ENCODE measurements around the gene PLEKHH1. TPM values are rescaled to one million over a fixed set of nuclear protein-coding genes. Genes with fewer than 3 reads are reported as not detected.
A peak's percentile ranks its signal among the peaks of the same experiment; 100 is the strongest.

Gene PLEKHH1
- total RNA-seq, 1 donor from 2014 or later: 40.0 TPM

GRCh38 chr14:67487937-67488893 is 44.9 kb upstream of the PLEKHH1 start, which contains the start of gene TMEM229B:
TSS of gene TMEM229B (minus strand) at chr14:67488721. CDS start at chr14:67473923, 14,798 bp downstream.
- Mint-ChIP-seq H3K36me3 (ENCODE audit: low read depth) (peaks cover 6% of the 10 kb centered on the region), H3K27ac (ENCODE audit: unreplicated experiment) (peak within 1 kb of the TSS; percentile 57), H3K9me3 (peaks cover 6% of the 10 kb centered on the region), H3K27me3 (ENCODE audit: low read depth) (no peaks in the 10 kb centered on the region), H3K4me3 (no peak within 1 kb of the TSS), H3K4me1 (no peaks in the 10 kb centered on the region)
- TF ChIP-seq CTCF (conservative IDR thresholded peaks at IDR 0.05): no peak
- DNase-seq (ENCODE audit: low read depth, low spot score): no peak

DNA sequence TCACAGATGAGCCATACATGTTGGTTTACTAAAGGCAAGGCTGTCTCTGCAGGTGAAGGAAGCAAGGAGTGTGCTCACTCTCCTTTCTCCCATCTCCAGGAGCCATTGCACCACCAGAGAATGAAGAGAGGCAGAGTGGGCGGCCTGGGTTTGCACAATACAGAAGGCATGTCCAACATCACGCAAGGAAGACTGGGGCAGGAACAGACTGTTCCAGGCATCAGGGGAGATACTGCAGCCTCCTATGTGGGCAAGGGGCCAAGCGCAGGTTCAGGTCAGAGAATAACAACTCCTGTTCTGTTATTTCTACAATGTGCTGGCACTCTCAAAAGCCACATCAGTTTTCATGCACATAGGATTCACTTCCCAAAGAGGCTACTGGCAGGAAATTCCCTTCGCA is 42.9 kb upstream of the PLEKHH1 start:
- DNase-seq (ENCODE audit: low read depth, low spot score): no peak
- no peak for TF ChIP-seq CTCF (conservative IDR thresholded peaks at IDR 0.05)
- Mint-ChIP-seq H3K36me3 (ENCODE audit: low read depth) (peaks cover 6% of the 10 kb centered on the region), H3K27me3 (ENCODE audit: low read depth) (no peaks in the 10 kb centered on the region), H3K4me1 (no peaks in the 10 kb centered on the region), H3K27ac (ENCODE audit: unreplicated experiment) (no peak overlapping the region), H3K9me3 (peaks cover 7% of the 10 kb centered on the region), H3K4me3 (no peak overlapping the region)

DNA sequence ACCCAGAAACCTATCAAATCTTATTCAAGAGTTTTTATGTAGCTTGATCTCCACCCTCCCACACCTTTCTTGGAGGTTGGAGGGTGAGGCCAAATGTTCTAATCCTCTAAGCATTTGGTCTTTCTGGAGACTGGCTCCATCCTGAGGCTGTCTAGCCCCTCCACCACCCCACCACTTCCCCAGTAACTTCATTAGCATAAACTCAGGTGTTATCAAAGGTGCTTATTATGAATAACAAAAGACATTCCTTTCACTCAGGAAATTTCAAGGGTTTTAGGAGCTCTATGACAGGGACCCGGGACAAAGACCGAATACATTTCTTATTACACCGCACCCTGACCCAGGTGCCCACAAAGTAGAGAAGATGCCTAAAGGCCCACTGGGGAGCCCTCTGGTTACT is 41.8 kb upstream of the PLEKHH1 start:
- TF ChIP-seq CTCF (conservative IDR thresholded peaks at IDR 0.05): no peak
- Mint-ChIP-seq H3K4me1 (no peaks in the 10 kb centered on the region), H3K4me3 (no peak overlapping the region), H3K27ac (ENCODE audit: unreplicated experiment) (no peak overlapping the region), H3K9me3 (peaks cover 7% of the 10 kb centered on the region), H3K36me3 (ENCODE audit: low read depth) (peaks cover 6% of the 10 kb centered on the region), H3K27me3 (ENCODE audit: low read depth) (no peaks in the 10 kb centered on the region)
- no peak for DNase-seq (ENCODE audit: low read depth, low spot score)

GRCh38 chr14:67491741-67492507 is 41.2 kb upstream of the PLEKHH1 start:
- H3K27ac Mint-ChIP-seq (ENCODE audit: unreplicated experiment): no peak overlapping the region
- H3K27me3 Mint-ChIP-seq (ENCODE audit: low read depth): no peaks in the 10 kb centered on the region
- H3K4me1 Mint-ChIP-seq: no peaks in the 10 kb centered on the region
- H3K36me3 Mint-ChIP-seq (ENCODE audit: low read depth): peaks cover 6% of the 10 kb centered on the region
- H3K4me3 Mint-ChIP-seq: no peak overlapping the region
- H3K9me3 Mint-ChIP-seq: peaks cover 7% of the 10 kb centered on the region
- DNase-seq (ENCODE audit: low read depth, low spot score): no peak
- no peak for TF ChIP-seq CTCF (conservative IDR thresholded peaks at IDR 0.05)

- no peak overlapping the region for H3K27ac Mint-ChIP-seq (ENCODE audit: unreplicated experiment)
- DNase-seq (ENCODE audit: low read depth, low spot score): no peak
- no peaks in the 10 kb centered on the region for H3K4me1 Mint-ChIP-seq
- peaks cover 6% of the 10 kb centered on the region for H3K36me3 Mint-ChIP-seq (ENCODE audit: low read depth)
- H3K4me3 Mint-ChIP-seq: no peak overlapping the region
- no peak for TF ChIP-seq CTCF (conservative IDR thresholded peaks at IDR 0.05)
- peaks cover 7% of the 10 kb centered on the region for H3K9me3 Mint-ChIP-seq
- H3K27me3 Mint-ChIP-seq (ENCODE audit: low read depth): no peaks in the 10 kb centered on the region
Observed at GRCh38 chr14:67492538-67492937, 40.6 kb upstream of the PLEKHH1 start.
